Suppressor macrophage (primary cell): ENCODE data around the gene GEMIN4.
A peak's percentile ranks its signal among the peaks of the same experiment; 100 is the strongest.
"Not testable (repeated sequence)": the region's sequence is repeated elsewhere in the genome, so short reads cannot be mapped to it uniquely, and the experiment has no call there.

ENCODE experiments used
- DNase-seq, 4 experiments: peaks; one replicate each; pipeline ENCODE4 v3.0.0-alpha.2; 2020 to 2022

Gene GEMIN4

GRCh38 chr17:699345-699744 is 52.7 kb downstream of the GEMIN4 start:
- peak in 3 of 4 experiments; percentile 21 to 64 (median 54) for DNase-seq

DNA sequence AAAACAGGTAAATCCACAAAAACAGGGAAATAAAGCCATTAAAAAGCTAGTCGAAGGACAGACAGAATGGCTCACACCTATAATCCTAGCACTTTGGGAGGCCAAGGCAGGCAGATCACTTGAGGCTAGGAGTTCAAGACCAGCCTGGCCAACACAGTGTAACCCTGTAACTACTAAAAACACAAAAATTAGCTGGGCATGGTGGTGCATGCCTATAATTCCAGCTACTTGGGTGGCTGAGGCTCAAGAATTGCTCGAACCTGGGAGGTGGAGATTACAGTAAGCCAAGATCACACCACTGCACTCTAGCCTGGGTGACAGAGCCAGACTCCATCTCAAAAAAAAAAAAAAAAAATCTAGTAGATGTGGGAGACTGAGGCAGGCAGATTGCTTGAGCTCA is 54.0 kb downstream of the GEMIN4 start:
- not testable (repeated sequence) for DNase-seq

DNA sequence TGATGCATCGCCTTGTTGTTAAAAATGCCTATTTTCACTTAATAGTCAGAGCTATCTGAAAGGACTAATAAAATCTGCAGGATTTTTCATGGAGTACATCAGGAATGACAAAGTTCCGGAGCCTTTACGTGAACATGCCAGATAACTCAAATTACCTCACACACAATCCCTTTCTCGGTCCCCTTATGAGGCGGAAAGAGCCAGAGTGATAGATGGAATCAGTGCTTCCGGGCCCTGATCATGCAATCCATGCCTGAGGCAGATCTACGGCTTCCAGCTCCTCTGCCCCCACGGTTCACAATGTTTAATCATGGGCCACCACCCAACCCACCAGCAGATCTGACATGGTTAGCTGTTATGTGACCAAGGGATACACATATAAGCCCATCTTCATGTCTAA is 54.4 kb downstream of the GEMIN4 start:
- no peak for DNase-seq

DNA sequence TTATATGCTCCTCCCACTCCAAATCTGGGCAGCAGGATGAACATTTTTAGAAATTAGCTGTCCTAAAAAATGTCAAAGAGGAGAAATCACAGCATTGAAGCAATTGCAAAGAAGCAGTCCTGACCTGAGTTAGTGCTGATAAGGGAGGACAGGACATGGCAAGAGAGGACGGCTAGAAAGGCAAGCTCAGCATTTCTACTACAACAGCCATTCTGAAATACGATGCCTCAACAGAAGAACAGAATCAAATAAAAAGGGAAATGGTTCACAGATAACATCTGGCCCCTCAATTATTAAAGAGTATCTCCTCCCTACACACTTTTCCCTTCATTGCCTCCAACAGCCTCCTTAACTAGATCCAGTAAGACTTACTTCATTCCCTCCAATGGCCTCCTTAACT is 55.7 kb downstream of the GEMIN4 start:
- no peak for DNase-seq
